ENCODE data around the gene C1orf87. TPM values are rescaled to one million over a fixed set of nuclear protein-coding genes. Genes with fewer than 3 reads are reported as not detected.
A peak's percentile ranks its signal among the peaks of the same experiment; 100 is the strongest.
"Not testable (repeated sequence)": the region's sequence is repeated elsewhere in the genome, so short reads cannot be mapped to it uniquely, and the experiment has no call there.

Gene C1orf87
- total RNA-seq, 1 donor from 2014 or later = not detected

DNA sequence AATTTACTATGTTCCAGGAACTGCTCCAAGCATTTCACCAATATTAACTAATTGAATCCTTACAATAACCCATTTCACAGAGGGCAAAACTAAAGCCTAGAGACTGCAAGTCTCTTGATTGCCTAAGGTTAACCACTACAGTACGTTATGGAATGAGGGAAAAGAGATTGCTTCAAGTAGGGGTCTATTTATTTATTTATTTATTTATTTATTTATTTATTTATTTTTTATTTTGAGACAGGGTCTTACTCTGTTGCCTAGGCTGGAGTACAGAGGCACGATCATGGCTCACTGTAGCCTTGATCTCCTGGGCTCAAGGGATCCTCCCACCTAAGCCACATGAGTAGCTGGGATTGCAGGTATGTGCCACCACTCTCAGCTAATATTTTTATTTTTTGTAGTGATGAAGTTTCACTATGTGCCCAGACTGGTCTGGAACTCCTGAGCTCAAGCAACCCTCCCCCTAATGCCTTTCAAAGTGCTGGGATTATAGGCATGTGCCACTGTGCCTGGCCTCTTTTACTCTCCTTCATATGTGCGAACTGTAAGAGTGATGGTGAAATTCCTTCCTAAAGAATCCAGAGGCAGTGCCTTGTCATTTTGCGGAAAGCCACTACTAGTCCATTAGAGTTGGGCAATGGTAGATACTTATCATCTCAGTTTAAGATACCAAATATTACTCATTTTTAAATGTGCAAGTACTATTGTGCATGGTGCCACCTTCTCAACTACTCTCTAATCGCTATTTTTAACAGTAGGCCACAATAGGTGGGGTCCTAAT is 81.3 kb downstream of the C1orf87 start:
- no peak for DNase-seq

DNA sequence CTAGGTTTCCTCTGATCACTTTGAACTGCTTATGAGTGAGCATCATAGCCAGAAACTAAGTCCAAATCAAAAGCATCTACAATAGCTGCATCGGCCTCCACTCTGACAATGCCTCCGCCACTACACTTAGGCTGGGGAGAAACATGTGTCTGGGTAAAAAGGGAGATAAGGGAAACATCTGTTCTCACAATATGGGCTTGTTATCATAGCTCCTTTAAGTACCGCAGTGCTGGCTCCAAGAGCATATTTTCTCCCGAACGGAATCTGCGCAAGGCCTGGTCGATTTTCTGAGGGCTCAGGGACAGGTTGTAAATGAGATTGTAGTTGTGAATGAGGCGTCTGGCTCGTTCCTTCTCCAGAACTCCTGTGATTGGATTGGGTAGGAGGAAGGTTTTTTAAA is 83.1 kb downstream of the C1orf87 start:
- DNase-seq = no peak

DNA sequence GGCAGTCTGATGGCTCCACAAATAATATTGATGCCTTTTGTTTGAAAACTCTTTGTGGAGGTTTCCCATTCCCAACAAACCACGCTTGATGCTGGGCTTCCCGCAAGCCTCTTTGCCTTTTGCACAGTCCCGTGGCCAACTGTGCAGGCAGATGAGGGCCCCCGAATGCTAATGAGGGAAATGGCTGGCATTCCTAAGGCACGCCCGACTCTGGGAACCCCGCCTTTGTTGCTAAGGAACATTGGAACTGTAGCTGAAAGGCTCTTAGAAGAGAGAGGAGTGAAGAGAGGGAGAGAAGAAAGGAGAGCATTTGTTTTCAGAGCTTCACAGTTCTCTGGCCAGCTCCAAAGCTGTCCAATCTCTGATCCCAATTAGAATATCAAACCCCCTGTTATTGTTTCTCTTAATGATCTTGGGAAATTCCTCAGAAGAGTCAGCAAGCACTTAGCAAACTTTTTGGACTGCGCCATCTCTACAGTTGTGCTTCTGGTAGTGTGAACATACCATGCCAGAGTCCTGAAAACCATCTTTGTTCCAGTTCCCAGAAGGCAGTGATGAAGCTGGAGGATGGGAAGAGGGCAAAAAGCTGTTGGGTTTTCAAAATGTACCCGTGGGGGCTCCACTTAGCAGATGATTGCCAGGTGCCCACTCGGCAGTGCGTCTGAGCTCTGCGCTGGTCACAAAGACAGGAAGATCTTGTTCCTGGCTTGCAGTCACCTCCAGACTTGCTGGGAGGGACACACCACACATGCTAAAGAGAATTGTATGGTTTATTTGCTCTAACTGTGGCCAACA is 86.9 kb downstream of the C1orf87 start:
- no peak for DNase-seq

DNA sequence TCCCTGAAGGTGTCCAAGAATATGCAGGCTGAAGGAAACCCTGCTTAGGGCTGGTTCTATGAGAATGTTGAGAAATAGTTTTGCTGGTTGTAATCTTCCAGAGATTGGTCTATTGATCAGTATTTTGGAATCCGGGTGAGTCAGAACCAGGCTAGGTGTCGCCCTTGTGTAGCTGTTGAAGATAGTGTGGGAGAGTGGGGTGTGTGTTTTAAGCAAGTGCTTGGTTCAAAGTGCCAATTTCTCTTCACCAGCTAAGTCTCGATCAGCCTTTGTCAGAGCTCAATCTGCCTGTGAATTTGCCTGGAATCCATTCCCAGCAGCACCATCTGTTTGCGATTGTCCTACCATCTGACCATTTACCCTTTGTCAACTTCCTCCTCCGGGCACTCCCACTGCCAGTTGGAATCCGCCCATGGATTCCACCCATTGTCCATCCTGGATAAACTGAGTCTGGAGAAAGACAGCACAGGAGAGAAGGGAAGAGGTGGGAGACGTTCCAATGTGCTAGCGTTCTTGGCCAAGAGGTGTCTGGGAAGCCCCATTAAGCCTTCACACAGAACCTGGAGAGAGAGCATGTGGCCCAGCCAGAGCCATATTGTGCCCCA is 87.6 kb downstream of the C1orf87 start:
- no peak for DNase-seq

DNA sequence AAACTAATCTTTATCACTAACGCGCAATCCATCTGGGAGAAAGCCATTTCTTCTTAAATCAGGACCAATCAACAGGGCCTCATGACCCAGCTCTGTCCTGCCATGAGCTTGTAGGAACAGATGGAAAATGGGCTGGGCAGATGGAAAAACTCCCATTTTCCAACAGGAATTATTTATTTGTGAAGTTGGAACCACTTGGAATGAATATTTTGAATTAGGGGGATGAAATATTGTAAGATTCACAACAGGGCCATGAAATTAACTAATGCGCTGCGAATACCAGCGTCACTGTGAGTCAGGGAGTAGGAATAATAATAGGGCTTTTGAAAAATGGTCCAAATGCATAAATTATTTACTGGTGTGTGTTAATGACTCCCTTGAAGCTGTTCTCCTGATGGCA is 93.9 kb downstream of the C1orf87 start:
- no peak for DNase-seq

DNA sequence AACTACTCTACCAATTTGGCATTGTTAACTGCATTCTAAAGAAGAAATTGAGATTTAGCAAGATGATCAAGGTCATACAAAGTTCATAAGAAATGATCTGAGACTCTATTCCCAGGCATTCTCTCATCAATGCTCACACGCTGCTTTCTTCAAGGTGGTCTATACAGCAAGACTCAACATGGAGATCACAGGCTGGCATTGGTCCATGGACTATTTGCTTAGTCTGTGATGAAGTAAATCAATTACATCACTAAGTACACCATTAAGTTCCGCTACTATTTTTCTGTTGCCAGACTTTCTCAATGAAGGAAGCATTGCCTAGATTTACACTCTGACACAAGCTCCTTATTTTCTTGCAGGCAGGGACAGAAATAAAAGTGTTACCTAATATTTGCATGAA is 95.1 kb downstream of the C1orf87 start:
- DNase-seq = no peak

DNA sequence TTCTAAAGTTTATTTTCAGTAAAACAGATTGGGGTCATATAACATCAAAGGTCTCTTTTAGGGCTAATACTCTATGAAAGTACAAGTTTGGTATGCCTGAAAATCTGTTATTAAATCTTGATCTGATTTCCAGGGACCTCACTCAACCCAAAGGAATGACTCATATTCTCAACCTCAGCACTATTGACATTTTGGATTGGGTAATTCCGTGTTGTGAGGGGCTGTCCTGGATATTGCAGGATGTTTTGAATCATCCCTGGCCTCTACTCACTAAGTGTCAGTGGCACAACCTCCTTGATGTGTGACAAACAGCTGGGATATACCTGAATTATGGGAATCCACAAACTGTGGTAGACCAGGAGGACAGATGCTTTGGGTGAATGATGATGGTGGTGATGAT is 95.5 kb downstream of the C1orf87 start:
- no peak for DNase-seq

DNA sequence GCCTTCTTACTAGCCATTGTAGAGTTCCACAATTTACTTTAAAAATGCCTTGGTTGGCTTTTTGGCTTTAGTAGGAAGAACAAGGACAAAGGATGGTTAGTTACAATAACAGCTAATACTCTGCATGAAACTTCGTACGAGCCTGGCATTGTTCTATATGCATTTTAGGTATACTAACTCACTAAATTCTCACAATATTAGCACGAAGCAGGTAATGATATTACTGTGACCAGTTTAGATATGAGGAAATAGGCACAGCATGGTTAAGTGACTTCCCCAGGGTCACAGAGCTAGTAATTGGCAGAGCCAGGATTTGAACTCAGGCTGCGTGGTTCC is 96.5 kb downstream of the C1orf87 start:
- no peak for DNase-seq

DNA sequence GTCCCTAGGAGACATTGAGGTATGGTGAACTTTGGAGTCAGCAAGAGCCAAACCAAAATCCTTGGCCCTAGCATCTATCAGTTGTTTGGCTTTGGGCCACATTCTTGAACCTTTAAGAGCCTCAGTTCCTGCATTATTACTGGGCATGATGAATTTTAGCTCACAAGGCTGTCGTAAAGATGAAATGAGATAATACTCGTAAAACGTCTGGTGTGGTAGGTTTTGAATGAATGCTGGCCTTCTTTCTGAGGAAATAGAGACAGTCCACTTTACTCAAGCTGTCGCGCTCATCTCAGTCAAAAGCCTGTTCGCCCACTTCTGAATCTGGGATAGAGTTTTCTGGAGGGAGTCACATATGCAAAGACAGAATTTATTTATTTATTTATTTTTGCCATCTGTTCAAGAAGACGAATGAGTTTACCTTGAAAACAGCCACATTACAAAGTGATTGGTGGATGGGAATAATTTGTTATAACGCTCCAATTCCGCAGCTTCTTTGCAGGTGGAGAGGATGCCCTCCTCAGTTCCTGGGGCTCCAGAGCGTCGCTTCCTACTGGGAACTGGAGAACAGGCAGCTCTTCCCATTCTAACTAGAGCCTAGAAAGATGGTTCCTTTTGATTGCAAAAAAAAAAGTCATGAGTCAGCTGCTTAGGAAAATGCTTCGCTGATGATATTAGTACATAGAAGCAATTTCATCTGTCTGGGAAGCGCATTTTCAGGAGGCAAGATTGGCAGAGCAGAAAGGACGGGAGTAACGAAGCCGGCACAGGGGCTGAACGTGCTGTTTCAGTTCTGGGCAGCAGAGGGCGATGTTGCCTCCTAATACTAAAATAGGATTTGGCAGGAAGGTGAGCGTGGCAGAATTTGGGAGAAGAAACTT is 97.1 kb downstream of the C1orf87 start:
- peak; percentile 71 for DNase-seq

DNA sequence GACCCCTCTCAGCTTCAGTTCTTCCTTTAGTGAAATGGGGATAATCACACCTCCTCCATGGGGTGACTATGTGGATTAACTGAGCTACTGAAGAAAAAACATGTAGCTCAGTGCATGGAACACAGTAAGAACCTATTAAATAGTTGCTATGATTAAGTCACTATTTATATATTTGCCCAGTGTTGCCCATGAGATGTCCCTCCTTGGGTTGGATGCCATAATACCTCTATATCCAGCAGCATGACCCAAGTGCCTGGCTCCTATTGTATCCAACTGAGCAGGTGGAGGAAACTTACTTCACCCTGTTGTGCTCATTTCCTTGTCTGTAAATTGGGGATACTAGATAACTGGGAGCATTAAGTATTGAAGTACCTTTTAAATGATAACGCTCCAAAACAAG is 99.9 kb downstream of the C1orf87 start:
- DNase-seq = no peak

DNA sequence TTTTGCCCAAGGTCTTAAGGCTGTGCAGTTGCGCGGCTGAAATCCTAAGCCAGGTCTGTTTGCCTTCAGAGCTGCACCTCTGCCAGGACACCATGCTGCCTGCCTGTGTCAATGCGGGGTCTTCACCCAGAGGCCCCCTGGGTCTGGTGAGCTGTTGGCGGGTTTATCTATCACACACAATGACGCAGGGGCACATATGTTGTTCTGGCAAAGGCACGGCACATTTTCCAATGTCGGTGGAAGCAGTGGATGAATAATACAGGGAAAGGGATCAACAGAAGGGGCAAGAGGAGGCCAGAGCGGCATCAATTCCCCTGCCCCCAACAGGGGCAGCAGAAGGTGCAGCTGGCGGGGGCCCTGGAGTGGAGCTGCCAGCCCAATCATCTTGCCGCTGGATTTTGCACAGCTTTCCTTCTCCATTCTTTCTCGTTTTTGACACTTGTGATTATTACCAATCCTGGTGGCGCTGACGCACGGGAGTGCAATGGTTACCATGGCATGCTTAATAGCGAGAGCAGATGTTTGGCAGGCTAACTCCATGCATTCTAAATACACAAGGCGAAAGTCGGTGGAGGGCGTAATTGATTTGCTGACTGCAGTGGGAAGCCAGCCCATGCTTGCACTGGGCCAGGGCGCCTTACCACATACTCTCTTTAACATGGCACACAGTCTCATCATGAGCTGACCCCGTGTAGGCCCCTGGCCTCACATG is 101.2 kb downstream of the C1orf87 start:
- DNase-seq = no peak

DNA sequence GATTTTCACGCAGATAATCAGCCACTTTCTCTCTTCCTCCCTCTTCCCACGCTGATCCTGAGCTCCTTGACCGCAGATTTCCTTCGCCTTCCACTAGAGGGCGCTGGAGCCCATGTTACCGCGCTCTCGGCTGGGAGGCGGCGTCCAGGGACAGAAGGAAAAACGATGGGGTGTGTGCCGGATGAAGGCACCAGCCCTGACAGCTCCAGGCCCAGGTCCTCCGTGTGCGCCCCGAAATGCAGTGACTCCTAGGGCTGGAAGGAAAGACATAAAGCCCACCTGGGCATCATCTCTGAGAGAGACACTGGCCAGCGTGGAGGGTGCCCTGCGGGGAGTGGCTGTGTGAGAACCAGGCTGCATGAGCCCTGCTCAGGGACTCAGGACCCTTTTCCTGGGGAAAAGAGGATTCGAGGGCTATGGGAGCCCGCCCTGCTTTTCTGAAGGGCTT is 102.1 kb downstream of the C1orf87 start:
- peak; percentile 79 for DNase-seq

DNA sequence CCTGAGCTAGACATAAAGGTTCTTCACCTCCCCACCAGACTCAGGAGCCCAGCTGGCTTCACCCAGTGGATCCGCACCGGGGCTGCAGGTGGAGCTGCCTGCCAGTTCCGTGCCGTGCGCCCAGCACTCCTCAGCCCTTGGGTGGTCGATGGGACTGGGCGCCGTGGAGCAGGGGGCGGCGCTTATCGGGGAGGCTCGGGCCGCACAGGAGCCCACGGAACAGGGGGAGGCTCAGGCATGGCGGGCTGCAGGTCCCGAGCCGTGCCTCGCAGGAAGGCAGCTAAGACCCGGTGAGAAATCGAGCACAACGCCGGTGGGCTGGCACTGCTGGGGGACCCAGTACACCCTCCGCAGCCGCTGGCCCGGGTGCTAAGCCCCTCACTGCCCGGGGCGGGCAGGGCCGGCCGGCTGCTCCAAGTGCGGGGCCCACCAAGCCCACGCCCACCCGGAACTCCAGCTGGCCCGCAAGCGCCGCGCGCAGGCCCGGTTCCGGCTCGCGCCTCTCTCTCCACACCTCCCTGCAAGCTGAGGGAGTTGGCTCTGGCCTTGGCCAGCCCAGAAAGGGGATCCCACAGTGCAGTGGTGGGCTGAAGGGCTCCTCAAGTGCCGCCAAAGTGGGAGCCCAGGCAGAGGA is 103.9 kb downstream of the C1orf87 start:
- DNase-seq = not testable (repeated sequence)

DNA sequence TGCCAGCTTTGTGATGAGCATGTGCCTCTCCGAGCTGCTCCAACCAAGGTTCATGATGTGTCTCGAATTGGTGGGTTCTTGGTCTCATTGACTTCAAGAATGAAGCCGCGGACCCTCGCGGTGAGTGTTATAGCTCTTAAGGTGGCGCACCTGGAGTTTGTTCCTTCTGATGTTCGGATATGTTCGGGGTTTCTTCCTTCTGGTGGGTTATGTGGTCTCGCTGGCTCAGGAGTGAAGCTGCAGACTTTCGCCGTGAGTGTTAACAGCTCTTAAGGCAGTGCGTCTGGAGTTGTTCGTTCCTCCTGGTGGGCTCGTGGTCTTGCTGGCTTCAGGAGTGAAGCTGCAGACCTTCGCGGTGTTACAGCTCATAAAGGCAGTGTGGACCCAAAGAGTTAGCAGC is 104.8 kb downstream of the C1orf87 start:
- not testable (repeated sequence) for DNase-seq

DNA sequence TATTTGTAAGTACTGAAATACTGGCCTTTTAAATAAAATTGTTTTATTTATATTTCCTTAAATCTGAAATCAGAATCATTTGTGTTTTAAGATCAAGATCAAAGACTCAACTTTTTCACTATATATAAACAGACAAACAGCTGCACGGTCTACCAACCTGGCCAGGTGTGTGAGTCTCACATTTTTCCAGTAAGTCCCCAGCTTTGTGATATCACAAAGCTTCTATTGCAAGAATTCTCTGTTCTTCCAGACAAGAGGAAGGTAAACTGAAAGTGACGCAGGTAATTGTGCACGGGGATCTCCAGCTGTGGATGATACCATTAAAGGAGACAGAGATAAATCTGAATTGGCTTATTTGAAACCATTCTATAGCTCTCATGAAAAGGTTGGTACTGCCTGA is 105.8 kb downstream of the C1orf87 start:
- no peak for DNase-seq

DNA sequence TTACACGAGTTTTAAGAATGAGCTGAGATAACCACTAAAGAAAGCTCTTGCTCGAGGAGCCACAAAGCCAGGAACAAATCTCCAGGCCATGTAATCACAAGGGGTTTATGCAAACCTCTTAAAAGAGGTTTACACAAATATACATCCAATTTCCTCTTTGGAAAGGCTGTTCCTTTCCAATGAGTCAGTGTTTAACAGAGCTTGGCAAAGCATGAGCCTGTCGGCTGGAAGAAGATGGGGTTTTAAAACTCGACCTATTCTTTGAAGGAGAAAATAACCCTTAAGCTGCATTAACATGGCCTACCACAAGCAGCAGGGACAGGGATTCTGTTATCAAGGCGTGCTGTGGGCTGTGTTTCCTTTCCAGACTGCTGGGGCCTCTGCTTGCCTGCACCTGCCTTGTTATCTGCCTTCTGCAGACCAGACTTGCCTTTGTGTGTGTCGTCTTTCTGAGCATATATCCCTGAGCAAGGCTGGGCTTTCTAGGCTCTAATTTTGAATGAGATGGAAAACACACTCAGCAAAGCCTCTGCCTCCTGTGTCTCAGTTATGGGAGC is 106.4 kb downstream of the C1orf87 start:
- no peak for DNase-seq

DNA sequence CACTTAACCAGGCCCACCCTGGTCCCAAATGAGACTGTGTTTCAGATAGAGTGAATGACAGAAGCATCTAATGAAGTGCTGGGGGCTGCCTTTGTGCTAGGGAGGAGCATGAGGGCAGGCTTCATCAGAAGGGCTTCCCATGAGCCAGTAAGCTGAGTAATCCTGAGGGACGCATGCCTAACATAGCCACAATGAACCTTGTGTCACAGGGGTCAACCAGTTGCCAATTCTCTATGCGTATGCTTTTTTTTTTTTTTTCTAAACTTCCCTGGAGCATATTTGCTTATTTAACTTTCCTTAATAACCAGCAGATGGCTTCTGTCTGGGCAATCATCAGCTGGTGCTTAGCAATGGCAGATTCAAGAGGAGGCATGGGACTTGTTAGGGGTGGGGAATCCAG is 121.5 kb downstream of the C1orf87 start:
- DNase-seq = no peak

DNA sequence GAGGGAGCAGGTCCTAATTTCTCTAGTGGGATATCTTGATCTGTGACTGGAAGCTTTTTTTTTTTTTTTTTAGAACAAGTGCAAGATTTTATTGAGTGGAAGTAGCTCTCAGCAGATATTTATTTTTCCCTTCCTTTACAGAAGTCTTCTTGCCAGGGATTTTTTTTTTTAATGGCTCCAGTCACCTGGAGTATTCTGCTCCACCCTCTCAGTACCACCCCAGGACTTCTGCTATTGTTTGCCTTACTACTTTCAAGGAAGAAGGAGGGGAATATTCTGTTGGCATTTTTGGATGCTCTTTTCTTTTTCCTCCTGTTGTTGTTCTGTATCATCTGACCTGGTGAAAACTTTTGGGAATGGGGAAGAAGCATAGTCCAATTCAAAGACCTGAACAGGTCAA is 123.9 kb downstream of the C1orf87 start:
- no peak for DNase-seq

DNA sequence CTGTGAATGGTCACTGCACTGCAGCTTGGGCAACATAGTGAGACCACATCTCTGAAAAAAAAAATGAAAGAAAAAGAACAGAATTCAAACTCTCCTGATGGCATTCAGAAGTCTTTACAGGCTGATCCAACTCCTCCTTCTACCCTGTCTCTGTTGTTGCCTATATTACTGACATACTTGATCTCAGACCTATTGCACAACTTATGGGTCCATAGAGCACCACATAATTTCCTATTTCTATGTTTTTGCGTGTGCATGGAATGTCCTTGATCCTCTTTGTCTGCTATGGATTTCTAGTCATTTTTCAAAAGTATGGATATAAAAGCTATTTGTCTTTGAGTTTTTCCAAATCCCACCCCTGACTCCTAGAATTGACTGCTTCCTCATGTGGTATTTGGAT is 124.6 kb downstream of the C1orf87 start:
- DNase-seq = no peak

DNA sequence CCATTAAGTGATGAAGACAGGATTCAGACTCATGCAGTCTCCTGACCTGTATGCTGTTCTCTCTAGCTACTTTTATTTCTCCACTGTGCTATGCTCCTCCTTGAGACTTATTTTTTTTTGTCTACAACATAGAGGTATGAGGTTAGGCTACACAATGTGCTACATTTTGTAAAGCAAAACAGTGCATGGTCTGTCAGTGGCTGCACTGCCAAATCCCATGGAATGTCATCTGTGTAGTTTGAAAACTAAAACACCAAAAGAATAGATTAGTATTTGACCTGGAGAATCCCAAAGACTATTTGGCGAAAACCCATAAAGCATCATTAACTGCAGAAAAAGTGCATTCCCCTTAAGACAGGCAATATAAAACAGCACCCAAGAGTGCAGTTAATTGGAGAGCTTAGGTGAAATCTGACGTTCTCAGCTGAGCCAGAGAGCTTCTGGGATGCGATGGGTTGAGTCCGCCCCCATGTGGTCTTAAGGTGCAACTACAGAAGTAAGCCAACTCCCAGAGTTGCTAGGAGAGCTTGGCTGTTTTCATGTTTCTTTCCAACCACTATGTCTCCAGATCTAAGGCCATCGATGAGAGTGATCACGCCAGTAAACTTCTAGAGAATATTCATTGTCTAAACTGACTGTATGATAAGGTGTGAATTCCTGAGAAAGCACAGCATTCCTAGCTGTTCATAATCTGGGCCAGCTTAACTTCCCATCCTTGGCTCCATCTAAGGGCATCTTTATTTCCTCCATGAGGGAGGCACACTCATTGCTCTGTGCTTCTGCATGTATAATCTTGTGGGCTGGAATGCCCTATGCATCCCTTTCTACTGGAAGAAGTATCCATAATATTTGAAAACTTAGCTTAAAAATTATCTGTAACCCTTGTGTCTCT is 126.3 kb downstream of the C1orf87 start:
- DNase-seq = peak; percentile 84
